Pancreas (tissue), 10 donors: Measurements from ENCODE around the gene SLC45A1. TPM values are rescaled to one million over a fixed set of nuclear protein-coding genes. Genes with fewer than 3 reads are reported as not detected.

Experiments used
- ATAC-seq, 4 donors: fragments of 200-7000 bp; cut with Tn5 transposase; one replicate each; pipeline versions ENCODE4 v1.8.0 to v1.9.1; 2020; ENCODE audit warnings: mild to moderate bottlenecking in 4 of 4, moderate library complexity in 4 of 4
- DNase-seq, 6 donors: peaks; one replicate each; pipeline ENCODE4 v3.0.0-alpha.2; 2020
- FAIRE-seq: peaks from 2 replicates; lab custom pipeline; 2012; peaks lifted over from hg19 to GRCh38; lab: Jason Lieb, UNC
- H3K27ac ChIP-seq, 4 donors: fragments of 200-600 bp; sonication (generic); 1 replicate in 3 of 4; 2 replicates in 1 of 4; pipeline versions ENCODE4 v1.5.0 to v1.8.0; 2020
- H3K27me3 ChIP-seq, 4 donors: fragments of 200-600 bp; one replicate each; pipeline ENCODE4 v1.8.0; 2021
- H3K36me3 ChIP-seq, 3 donors: fragments of 200-600 bp; sonication (generic) in 1 of 3; one replicate each; pipeline versions ENCODE4 v1.5.0 to v1.8.0; 2020 to 2021
- H3K4me1 ChIP-seq, 3 donors: fragments of 200-600 bp; one replicate each; pipeline ENCODE4 v1.8.0; 2021
- H3K4me3 ChIP-seq, 4 donors: fragments of 200-600 bp; sonication (generic) in 2 of 4; one replicate each; pipeline versions ENCODE4 v1.5.0 to v1.8.0; 2020 to 2021
- H3K9me3 ChIP-seq, 4 donors: fragments of 200-600 bp; one replicate each; pipeline ENCODE4 v1.8.0; 2021
- WGBS, 2 donors: extraction: QIAGEN DNeasy Blood & Tissue Kit; methylation state at CpG; one replicate each; pipeline ENCODE4 v1.1.7; 2013; 5-methylcytosine and 5-hydroxymethylcytosine counted together
- intact Hi-C, 3 donors: fragments of 100-400 bp; cut with DNase I; formaldehyde crosslinking; loops; one replicate each; pipeline versions ENCODE4 v1.11.1 to v1.14.2; 2022
- polyA plus RNA-seq, 2 donors: library from polyadenylated mRNA; stranded (reverse); fragments of 200-250 nt; gene quantifications; one replicate each; pipeline ENCODE4 v1.2.3, GENCODE V29; 2013
- total RNA-seq, 6 donors: library from RNA; stranded (reverse); fragmentation: NEBNext Ultra II Directional in 4 of 6; extraction: Animal tissue kit (Norgen Biotek cat#: 25700) in 4 of 6; gene quantifications; one replicate each; pipeline versions ENCODE4 v1.2.1 to v1.2.4, GENCODE V29; 2021 to 2023
- TF ChIP-seq, protein P1 (sequence below), 4 donors: fragments of 200-600 bp; sonication (generic) in 3 of 4; IDR thresholded peaks; one replicate each; pipeline versions ENCODE4 v1.5.0 to v1.8.0; 2021; ENCODE audit warnings: antibody characterized with exemption in 4 of 4
- donor health status: healthy with polysubstance abuse.
- donor health status: DM: no; HTN: no; CAD: no; lungs with moderate emphysema.
- donor health status: DM: no; HTN: no; CAD: no.
- donor health status: control.
- donor health status: control.
- donor health status: Bipolar disorder and iron deficiency.
- donor health status: DM: yes; HTN: yes; CAD: no.
- donor health status: DM: no; HTN: no; CAD: no.
- donor health status: DM: no; HTN: no; CAD: no.
- donor health status: DM: yes; HTN: yes; CAD: no.

Gene SLC45A1
- total and polyA plus RNA-seq, 8 donors = 0.16 to 1.8 (median 0.53) TPM

DNA sequence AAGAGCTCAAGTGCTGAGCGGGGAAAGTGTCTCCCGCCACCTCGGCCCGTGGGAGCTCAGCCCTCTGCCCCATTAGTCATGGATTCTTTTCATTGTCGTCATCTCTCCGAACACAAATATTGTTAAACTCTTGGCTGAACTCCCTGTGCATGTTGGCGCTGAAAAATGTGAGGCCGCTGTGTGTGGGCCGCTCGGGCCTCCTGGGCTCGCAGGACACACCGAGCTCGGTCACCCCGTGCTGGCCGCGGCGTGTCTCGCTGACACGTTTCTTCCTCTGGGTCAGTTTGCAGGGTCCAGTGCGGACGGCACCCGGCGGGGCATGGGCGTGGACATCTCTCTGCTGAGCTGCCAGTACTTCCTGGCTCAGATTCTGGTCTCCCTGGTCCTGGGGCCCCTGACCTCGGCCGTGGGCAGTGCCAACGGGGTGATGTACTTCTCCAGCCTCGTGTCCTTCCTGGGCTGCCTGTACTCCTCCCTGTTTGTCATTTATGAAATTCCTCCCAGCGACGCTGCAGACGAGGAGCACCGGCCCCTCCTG, 25.6 kb downstream of the SLC45A1 start:
- Histone ChIP-seq H3K36me3 (no peaks in the 10 kb centered on the region), H3K9me3 (no peaks in the 10 kb centered on the region), H3K27ac (peak overlapping the region in 3 of 4 donors; percentile 54 to 76 (median 72)), H3K4me3 (no peak overlapping the region), H3K4me1 (no peaks in the 10 kb centered on the region), H3K27me3 (no peaks in the 10 kb centered on the region)
- FAIRE-seq (no peak), ATAC-seq (peak; percentile 42 to 86 (median 74)), DNase-seq (peak in 3 of 6 donors; percentile 46 to 73 (median 65))
- TF ChIP-seq, protein P1, sequence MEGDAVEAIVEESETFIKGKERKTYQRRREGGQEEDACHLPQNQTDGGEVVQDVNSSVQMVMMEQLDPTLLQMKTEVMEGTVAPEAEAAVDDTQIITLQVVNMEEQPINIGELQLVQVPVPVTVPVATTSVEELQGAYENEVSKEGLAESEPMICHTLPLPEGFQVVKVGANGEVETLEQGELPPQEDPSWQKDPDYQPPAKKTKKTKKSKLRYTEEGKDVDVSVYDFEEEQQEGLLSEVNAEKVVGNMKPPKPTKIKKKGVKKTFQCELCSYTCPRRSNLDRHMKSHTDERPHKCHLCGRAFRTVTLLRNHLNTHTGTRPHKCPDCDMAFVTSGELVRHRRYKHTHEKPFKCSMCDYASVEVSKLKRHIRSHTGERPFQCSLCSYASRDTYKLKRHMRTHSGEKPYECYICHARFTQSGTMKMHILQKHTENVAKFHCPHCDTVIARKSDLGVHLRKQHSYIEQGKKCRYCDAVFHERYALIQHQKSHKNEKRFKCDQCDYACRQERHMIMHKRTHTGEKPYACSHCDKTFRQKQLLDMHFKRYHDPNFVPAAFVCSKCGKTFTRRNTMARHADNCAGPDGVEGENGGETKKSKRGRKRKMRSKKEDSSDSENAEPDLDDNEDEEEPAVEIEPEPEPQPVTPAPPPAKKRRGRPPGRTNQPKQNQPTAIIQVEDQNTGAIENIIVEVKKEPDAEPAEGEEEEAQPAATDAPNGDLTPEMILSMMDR (IDR thresholded peaks at IDR 0.05) = no peak
- intact Hi-C loops = loop anchor here in 1 of 3 donors (10.0 kb wide), 1 partner anchor 669 kb away; no protein-coding TSS in a partner anchor
- 39 to 41% methylated on average over 31 to 32 of the region's 32 CpGs for WGBS, 2 donors

DNA sequence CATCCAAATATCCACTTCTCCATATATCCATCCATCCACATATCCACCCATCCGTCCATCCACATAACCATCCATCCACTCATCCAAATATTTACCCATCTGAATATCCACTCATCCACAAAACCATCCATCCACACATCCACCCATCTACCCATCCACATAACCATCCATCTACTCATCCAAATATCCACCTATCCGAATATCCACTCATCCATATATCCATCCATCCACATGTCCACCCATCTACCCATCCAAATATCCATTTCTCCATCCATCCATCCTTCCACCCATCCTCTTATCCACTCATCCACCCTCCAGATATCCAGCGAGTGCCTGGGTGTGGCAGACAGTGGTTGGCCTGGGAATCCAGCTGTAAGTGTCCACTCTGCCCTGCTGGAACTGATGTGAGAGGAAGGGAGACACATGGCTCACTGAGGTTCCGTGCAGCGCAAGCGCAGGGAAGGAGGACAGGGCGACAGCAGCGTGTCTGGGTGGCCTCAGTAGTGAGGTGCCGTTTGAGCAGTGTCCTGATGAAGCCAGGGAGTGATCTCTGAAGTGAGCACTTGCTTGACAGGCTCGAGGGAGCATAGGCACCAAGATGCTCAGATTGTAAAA, 27.1 kb downstream of the SLC45A1 start:
- Histone ChIP-seq H3K27ac (no peak overlapping the region), H3K27me3 (no peaks in the 10 kb centered on the region), H3K4me3 (no peak overlapping the region), H3K4me1 (no peaks in the 10 kb centered on the region), H3K9me3 (no peaks in the 10 kb centered on the region), H3K36me3 (no peaks in the 10 kb centered on the region)
- intact Hi-C loops = loop anchor here in 1 of 3 donors (10.0 kb wide), 1 partner anchor 670 kb away; no protein-coding TSS in a partner anchor
- TF ChIP-seq, protein P1 (IDR thresholded peaks at IDR 0.05) = no peak
- no peak for DNase-seq
- WGBS, 2 donors = 78 to 82% methylated on average over 10 of the region's 10 CpGs
- no peak for FAIRE-seq
- ATAC-seq = no peak

DNA sequence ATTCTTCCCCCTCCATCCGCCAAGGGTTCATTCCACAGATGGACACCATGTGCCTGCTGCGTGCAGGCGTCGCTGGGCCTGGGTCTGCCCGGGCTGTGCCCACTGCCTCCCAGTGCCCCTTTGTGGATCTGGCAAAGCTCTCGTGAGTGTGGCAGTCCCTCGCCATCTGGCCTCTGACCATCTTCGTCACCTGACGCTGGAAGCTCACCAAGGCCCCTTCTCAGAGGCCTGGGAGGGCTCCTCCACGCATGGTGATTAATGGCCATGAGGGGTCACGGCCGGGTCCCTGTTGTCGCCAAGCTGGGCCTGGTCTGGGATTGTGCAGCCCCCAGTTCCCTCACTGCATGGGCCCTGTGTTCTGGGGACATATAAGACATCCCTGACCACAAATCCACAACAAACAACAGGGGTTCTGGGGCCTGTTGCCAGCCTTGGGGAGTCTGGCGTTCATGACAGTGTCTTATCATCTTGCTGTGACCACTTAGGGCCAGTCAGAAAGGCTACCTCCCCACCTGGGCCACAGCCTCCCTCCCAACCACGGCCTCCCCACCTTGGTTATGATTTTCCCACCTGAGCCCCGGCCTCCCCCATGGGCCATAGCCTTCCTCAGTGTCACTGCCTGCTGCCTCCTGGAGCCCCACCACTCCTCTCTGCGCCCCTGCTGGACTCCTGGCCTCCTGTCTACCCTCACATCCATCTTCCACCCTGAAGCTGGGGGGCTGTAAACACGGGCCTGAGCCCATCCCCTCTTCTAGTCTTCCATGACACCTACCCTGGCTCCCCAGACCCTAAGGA, 27.9 kb downstream of the SLC45A1 start:
- 70 to 80% methylated on average over 18 of the region's 18 CpGs for WGBS, 2 donors
- no peaks in the 10 kb centered on the region for H3K9me3 ChIP-seq
- no peaks in the 10 kb centered on the region for H3K36me3 ChIP-seq
- no peak overlapping the region for H3K27ac ChIP-seq
- DNase-seq = peak in 2 of 6 donors; percentile 7 to 52
- H3K4me1 ChIP-seq = no peaks in the 10 kb centered on the region
- H3K27me3 ChIP-seq = no peaks in the 10 kb centered on the region
- no peak for ATAC-seq
- TF ChIP-seq, protein P1 (IDR thresholded peaks at IDR 0.05) = no peak
- intact Hi-C loops = loop anchor here in 1 of 3 donors (10.0 kb wide), 1 partner anchor 671 kb away; no protein-coding TSS in a partner anchor
- no peak overlapping the region for H3K4me3 ChIP-seq
- no peak for FAIRE-seq

DNA sequence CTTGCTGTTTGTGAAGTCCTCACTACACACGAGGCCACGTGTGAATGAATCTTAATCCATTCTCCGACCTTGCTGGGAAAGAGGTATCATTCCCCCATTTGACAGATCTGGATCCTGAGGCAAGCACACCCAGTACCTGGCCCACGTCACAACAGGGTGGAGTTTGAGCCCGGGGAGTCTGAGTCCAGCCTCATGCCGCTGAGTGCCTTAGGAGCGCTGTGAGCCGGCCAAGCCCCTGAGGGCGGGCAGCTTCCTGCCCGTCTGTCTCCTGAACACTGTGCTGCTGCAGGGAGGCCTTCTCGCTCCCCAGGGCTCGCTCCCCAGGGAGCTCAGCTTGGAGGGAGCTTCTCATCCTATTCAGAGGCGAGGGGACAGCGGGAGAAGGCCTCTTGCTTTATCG, 29.7 kb downstream of the SLC45A1 start:
- ATAC-seq (no peak), DNase-seq (peak in 1 of 6 donors; percentile 7)
- H3K27me3 ChIP-seq = no peaks in the 10 kb centered on the region

More for the DNA sequence above, 29.7 kb downstream of the SLC45A1 start:
- TF ChIP-seq, protein P1 (IDR thresholded peaks at IDR 0.05) = no peak
- H3K9me3 ChIP-seq = no peaks in the 10 kb centered on the region
- no peaks in the 10 kb centered on the region for H3K4me1 ChIP-seq
- no peak overlapping the region for H3K27ac ChIP-seq
- FAIRE-seq = no peak
- 81 to 89% methylated on average over 15 of the region's 15 CpGs for WGBS, 2 donors
- intact Hi-C loops = loop anchor here in 1 of 3 donors (10.0 kb wide), 1 partner anchor 673 kb away; no protein-coding TSS in a partner anchor
- no peaks in the 10 kb centered on the region for H3K36me3 ChIP-seq
- no peak overlapping the region for H3K4me3 ChIP-seq
